ENCODE measurements around the gene ARMH3. TPM values are rescaled to one million over a fixed set of nuclear protein-coding genes. Genes with fewer than 3 reads are reported as not detected.

The ARMH3 gene
- total RNA-seq, 1 experiment from 2014 or later = 9.7 TPM

GRCh38 chr10:101889256-101890210 lies 166.4 kb downstream of the ARMH3 start:
- peak; percentile 83 for ATAC-seq
- H3F3A ChIP-seq (ENCODE audit: low read length, unreplicated experiment) = no peaks in the 10 kb centered on the region
- no peak overlapping the region for H3K9ac ChIP-seq (ENCODE audit: low read length)
- H3K4me2 ChIP-seq (ENCODE audit: low read length) = no peak overlapping the region
- H3K27ac ChIP-seq (ENCODE audit: low read length) = no peak overlapping the region
- intact Hi-C loops (cut with micrococcal nuclease) = loop anchor here (1.0 to 2.0 kb wide), 2 partner anchors 49 to 121 kb away; no protein-coding TSS in a partner anchor
- no peaks in the 10 kb centered on the region for H3K4me1 ChIP-seq (ENCODE audit: insufficient read depth, low read length)
- H3K27me3 ChIP-seq (ENCODE audit: low read length) = no peaks in the 10 kb centered on the region
- no peaks in the 10 kb centered on the region for H4K20me1 ChIP-seq (ENCODE audit: low read length)
- no peak overlapping the region for H3K4me3 ChIP-seq (ENCODE audit: low read length)
- no peaks in the 10 kb centered on the region for H3K36me3 ChIP-seq (ENCODE audit: low read depth, low read length)
- TF ChIP-seq EZH2phosphoT487 (IDR thresholded peaks at IDR 0.05; ENCODE audit: borderline replicate concordance, low read length) = no peak
- no peak for TF ChIP-seq EZH2 (IDR thresholded peaks at IDR 0.05; ENCODE audit: low read length, unreplicated experiment)
- TF ChIP-seq, protein P1, sequence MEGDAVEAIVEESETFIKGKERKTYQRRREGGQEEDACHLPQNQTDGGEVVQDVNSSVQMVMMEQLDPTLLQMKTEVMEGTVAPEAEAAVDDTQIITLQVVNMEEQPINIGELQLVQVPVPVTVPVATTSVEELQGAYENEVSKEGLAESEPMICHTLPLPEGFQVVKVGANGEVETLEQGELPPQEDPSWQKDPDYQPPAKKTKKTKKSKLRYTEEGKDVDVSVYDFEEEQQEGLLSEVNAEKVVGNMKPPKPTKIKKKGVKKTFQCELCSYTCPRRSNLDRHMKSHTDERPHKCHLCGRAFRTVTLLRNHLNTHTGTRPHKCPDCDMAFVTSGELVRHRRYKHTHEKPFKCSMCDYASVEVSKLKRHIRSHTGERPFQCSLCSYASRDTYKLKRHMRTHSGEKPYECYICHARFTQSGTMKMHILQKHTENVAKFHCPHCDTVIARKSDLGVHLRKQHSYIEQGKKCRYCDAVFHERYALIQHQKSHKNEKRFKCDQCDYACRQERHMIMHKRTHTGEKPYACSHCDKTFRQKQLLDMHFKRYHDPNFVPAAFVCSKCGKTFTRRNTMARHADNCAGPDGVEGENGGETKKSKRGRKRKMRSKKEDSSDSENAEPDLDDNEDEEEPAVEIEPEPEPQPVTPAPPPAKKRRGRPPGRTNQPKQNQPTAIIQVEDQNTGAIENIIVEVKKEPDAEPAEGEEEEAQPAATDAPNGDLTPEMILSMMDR (conservative IDR thresholded peaks at IDR 0.05; ENCODE audit: low read depth, low read length) = peak; percentile 87
- no peaks in the 10 kb centered on the region for H3K9me3 ChIP-seq (ENCODE audit: low read length)
- BruUV-seq (replicated peaks) = no TSS peak
- H3K9me2 ChIP-seq (replicated peaks; ENCODE audit: low read length) = no peaks in the 10 kb centered on the region
- H2AFZ ChIP-seq (ENCODE audit: low read length) = no peak overlapping the region
- ChIA-PET POLR2A (ENCODE audit: unreplicated experiment) (no interaction called here), CTCF (interaction anchor here (0.5 to 1.0 kb wide), 6 partner anchors 8 to 181 kb away, joined by 3 to 13 read pairs (median 6); no protein-coding TSS in a partner anchor)
- H3K79me2 ChIP-seq (ENCODE audit: low read length) = no peaks in the 10 kb centered on the region
- DNase-seq = peak; percentile 76

DNA sequence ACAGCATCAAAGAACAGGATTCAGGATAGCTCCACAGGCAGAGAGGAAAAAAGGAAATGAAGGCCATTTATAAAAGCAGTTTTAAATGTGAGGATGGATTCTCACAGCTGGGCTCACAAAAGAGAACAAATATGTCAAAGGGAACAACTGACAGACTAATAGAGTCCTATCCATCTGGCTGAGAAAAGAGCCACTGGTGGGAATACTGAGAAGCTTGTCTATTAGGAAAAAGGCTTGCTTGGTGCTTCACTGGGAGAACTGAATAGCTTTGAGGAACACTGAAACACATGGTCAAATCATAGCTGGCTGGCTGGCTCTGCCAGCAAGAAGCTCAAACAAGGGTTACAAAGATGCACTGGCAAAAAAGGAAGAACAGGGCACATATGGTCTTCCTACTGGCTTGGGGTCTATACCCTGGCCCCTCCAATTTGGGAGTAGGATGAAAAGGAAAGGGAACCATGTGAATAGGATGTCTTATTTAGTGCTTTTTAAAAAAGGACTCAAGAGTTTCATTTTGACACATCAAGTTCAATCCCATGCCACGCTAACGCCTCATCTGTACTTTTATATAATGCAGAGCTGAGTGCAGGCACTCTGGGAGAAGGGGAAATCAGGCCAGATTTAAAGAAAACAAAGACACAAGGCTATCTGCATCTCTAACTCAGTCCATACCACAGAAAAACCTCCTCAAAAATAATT lies 167.6 kb downstream of the ARMH3 start:
- ChIA-PET POLR2A (ENCODE audit: unreplicated experiment) (interaction anchor here (0.6 kb wide), 1 partner anchor 38 kb away, joined by 8 read pairs; no protein-coding TSS in a partner anchor), CTCF (no interaction called here)
- BruUV-seq (replicated peaks) = no TSS peak
- Histone ChIP-seq H3K36me3 (ENCODE audit: low read depth, low read length) (no peaks in the 10 kb centered on the region), H3K4me1 (ENCODE audit: insufficient read depth, low read length) (no peaks in the 10 kb centered on the region), H3K4me2 (ENCODE audit: low read length) (no peak overlapping the region), H3K9me3 (ENCODE audit: low read length) (no peaks in the 10 kb centered on the region), H2AFZ (ENCODE audit: low read length) (no peak overlapping the region), H3K4me3 (ENCODE audit: low read length) (no peak overlapping the region), H3K79me2 (ENCODE audit: low read length) (no peaks in the 10 kb centered on the region), H3K27ac (ENCODE audit: low read length) (no peak overlapping the region), H3K9me2 (replicated peaks; ENCODE audit: low read length) (no peaks in the 10 kb centered on the region), H3K9ac (ENCODE audit: low read length) (no peak overlapping the region), H4K20me1 (ENCODE audit: low read length) (no peaks in the 10 kb centered on the region), H3K27me3 (ENCODE audit: low read length) (no peaks in the 10 kb centered on the region), H3F3A (ENCODE audit: low read length, unreplicated experiment) (no peaks in the 10 kb centered on the region)
- ATAC-seq (no peak), DNase-seq (no peak)
- TF ChIP-seq EZH2 (IDR thresholded peaks at IDR 0.05; ENCODE audit: low read length, unreplicated experiment) (no peak), EZH2phosphoT487 (IDR thresholded peaks at IDR 0.05; ENCODE audit: borderline replicate concordance, low read length) (no peak)
- TF ChIP-seq, protein P1 (conservative IDR thresholded peaks at IDR 0.05; ENCODE audit: low read depth, low read length) = no peak
- intact Hi-C loops (cut with micrococcal nuclease) = loop anchor here (2.0 kb wide), 1 partner anchor 48 kb away; no protein-coding TSS in a partner anchor

Data from PC-3 (cell line).